Stimulated activated CD8-positive, alpha-beta memory T cell treated with anti-CD3 and anti-CD28 coated beads, Interleukin-2, amount 100 ng/mL, for 48 hours (primary cell): ENCODE measurements around the gene AKR1E2.

Experiments used
- DNase-seq, 2 donors: peaks; one replicate each; pipeline ENCODE4 v3.0.0-alpha.2; 2020; ENCODE audit warnings: low read depth in 2 of 2

Gene AKR1E2

DNA sequence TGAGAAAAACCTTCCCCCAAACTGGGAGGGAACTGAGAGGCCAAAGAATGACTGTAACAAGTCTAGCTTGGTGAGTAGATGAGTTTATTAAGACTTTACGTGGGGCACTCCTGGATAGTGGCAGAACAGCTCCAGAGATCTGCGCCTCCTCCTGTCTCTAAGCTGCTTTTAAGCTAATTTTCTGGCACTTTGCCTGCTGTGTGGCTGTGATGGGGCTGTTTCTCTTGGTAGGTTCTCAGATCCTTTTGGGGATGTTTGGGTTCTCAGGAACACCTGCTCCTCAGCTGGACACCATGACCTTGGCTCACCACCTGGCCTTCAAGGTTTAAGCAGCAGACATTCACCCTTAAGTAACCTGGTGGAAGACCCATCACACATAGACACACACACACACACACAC, 68.3 kb downstream of the AKR1E2 start:
- no peak for DNase-seq
